HCT116 (cell line): ENCODE results near the gene BRD9. TPM values are rescaled to one million over a fixed set of nuclear protein-coding genes. Genes with fewer than 3 reads are reported as not detected.

Experiments used
- ATAC-seq: fragments of 200-7000 bp; cut with Tn5 transposase; 2 replicates; pipeline ENCODE4 v1.9.1; 2020; ENCODE audit warnings: mild to moderate bottlenecking, moderate library complexity
- BruUV-seq: library from RNA; stranded (reverse); fragments of 400-500 nt; replicated peaks from 2 replicates; lab custom pipeline; 2021; lab: Mats Ljungman, UMichigan
- CTCF ChIA-PET: fragments of 300-600 bp; sonication (Branson Sonifier 250); formaldehyde crosslinking; loops from one replicate; lab custom pipeline; 2021; ENCODE audit warnings: antibody characterized with exemption; lab: Charles Lee
- POLR2A ChIA-PET: fragments of 300-600, 350-600 bp; sonication (Branson Sonifier 250); formaldehyde crosslinking; loops from one replicate; lab custom pipeline; 2021; ENCODE audit warnings: antibody characterized with exemption; lab: Charles Lee
- RAD21 ChIA-PET, 2 experiments: fragments of 300-600 bp; sonication (Branson Sonifier 250); formaldehyde crosslinking; loops; one replicate each; lab custom pipeline; 2023; ENCODE audit warnings: low total read pairs in 2 of 2; ENCODE audit not compliant: uncharacterized antibody in 2 of 2, unreplicated experiment in 2 of 2, low non-redundant PET in 1 of 2; lab: Charles Lee
- DNase-seq: peaks from one replicate; pipeline ENCODE4 v3.0.0-alpha.2; 2010; ENCODE audit warnings: low read depth, low spot score
- H2AFZ ChIP-seq: fragments of 200-600 bp; shearing (Covaris generic), sonication (generic); 2 replicates; pipeline ENCODE4 v1.6.1; 2017; ENCODE audit warnings: low read depth, mixed run types, mixed read lengths, antibody characterized with exemption, low read length; ENCODE audit not compliant: poor library complexity, severe bottlenecking
- H3K27ac ChIP-seq: 2 replicates; pipeline ENCODE4 v1.5.1; 2012; ENCODE audit warnings: low read depth, low read length
- H3K27me3 ChIP-seq: fragments of 200-600 bp; sonication (generic); 2 replicates; pipeline ENCODE4 v1.6.1; 2016; ENCODE audit warnings: mixed run types, low read length, mixed read lengths; ENCODE audit not compliant: insufficient read depth
- H3K36me3 ChIP-seq, 2 experiments: fragments of 200-500 bp in 1 of 2; fragments of 200-600 bp in 1 of 2; sonication (Bioruptor generic) in 1 of 2; sonication (generic) in 1 of 2; 2 replicates each; pipeline versions ENCODE4 v1.5.1 to v1.6.1; 2014 to 2016; ENCODE audit warnings: low read length in 2 of 2, inconsistent platforms in 1 of 2, mixed read lengths in 1 of 2, mixed run types in 1 of 2; ENCODE audit not compliant: insufficient read depth in 2 of 2, control insufficient read depth in 1 of 2
- H3K4me1 ChIP-seq, 2 experiments: fragments of 200-600 bp in 1 of 2; sonication (generic) in 1 of 2; 2 replicates each; pipeline versions ENCODE4 v1.5.1 to v1.6.1; 2012 to 2017; ENCODE audit warnings: low read length in 2 of 2, inconsistent platforms in 1 of 2, mild to moderate bottlenecking in 1 of 2, mixed read lengths in 1 of 2, mixed run types in 1 of 2, moderate library complexity in 1 of 2; ENCODE audit not compliant: insufficient read depth in 2 of 2, control insufficient read depth in 1 of 2
- H3K4me2 ChIP-seq: fragments of 200-600 bp; sonication (generic); 2 replicates; pipeline ENCODE4 v1.6.1; 2017; ENCODE audit warnings: mixed run types, low read length, mixed read lengths
- H3K4me3 ChIP-seq, 2 experiments: fragments of 200-600 bp in 1 of 2; sonication (generic) in 1 of 2; replicated peaks in 1 of 2; 2 replicates each; pipeline ENCODE4 v1.5.1; 2011 to 2016; ENCODE audit warnings: low read length in 2 of 2, control low read depth in 1 of 2, low read depth in 1 of 2, mild to moderate bottlenecking in 1 of 2, mixed read lengths in 1 of 2, mixed run types in 1 of 2
- H3K79me2 ChIP-seq: fragments of 200-600 bp; sonication (generic); 2 replicates; pipeline ENCODE4 v1.6.1; 2017; ENCODE audit warnings: mild to moderate bottlenecking, mixed run types, low read length, moderate library complexity, mixed read lengths; ENCODE audit not compliant: insufficient read depth
- H3K9ac ChIP-seq: fragments of 200-600 bp; sonication (generic); 2 replicates; pipeline ENCODE4 v1.6.1; 2016; ENCODE audit warnings: low read length, mixed read lengths
- H3K9me2 ChIP-seq: fragments of 200-600 bp; sonication (generic), shearing (Covaris generic); 2 replicates; pipeline ENCODE4 v1.6.1; 2017; ENCODE audit warnings: mixed run types, mild to moderate bottlenecking, moderate library complexity; ENCODE audit not compliant: insufficient read depth
- H3K9me3 ChIP-seq, 2 experiments: fragments of 200-500 bp in 1 of 2; fragments of 200-600 bp in 1 of 2; sonication (Bioruptor generic) in 1 of 2; sonication (generic) in 1 of 2; 2 replicates each; pipeline ENCODE4 v1.6.1; 2014 to 2017; ENCODE audit warnings: low read length in 2 of 2, mixed read lengths in 2 of 2, inconsistent platforms in 1 of 2, low read depth in 1 of 2, mild to moderate bottlenecking in 1 of 2, mixed run types in 1 of 2, moderate library complexity in 1 of 2; ENCODE audit not compliant: control insufficient read depth in 1 of 2, insufficient read depth in 1 of 2
- H4K20me1 ChIP-seq: fragments of 200-600 bp; sonication (generic), shearing (Covaris generic); 2 replicates; pipeline ENCODE4 v1.6.1; 2017; ENCODE audit warnings: mixed run types, mild to moderate bottlenecking, moderate library complexity; ENCODE audit not compliant: insufficient read depth
- EZH2phosphoT487 ChIP-seq: fragments of 200-600 bp; IDR thresholded peaks from 2 replicates; pipeline ENCODE4 v1.6.1; 2018; ENCODE audit warnings: antibody characterized with exemption, borderline replicate concordance
- FOSL1 ChIP-seq: IDR thresholded peaks from 2 replicates; pipeline ENCODE4 v1.6.1; 2012; ENCODE audit warnings: low read depth
- JUND ChIP-seq: IDR thresholded peaks from 2 replicates; pipeline ENCODE4 v1.6.1; 2012
- RAD21 ChIP-seq: IDR thresholded peaks from 2 replicates; pipeline ENCODE4 v1.6.1; 2012; ENCODE audit warnings: low read depth, mild to moderate bottlenecking
- REST ChIP-seq: IDR thresholded peaks from 2 replicates; pipeline ENCODE4 v1.6.1; 2012; ENCODE audit warnings: low read depth
- SIN3A ChIP-seq: IDR thresholded peaks from 2 replicates; pipeline ENCODE4 v1.6.1; 2012; ENCODE audit warnings: low read depth
- TCF7L2 ChIP-seq: IDR thresholded peaks from 2 replicates; pipeline ENCODE4 v1.7.0; 2011; ENCODE audit warnings: borderline replicate concordance, inconsistent platforms; ENCODE audit not compliant: insufficient read depth, insufficient read length; ENCODE audit errors: extremely low read depth
- YY1 ChIP-seq: IDR thresholded peaks from 2 replicates; pipeline ENCODE4 v1.6.1; 2011; ENCODE audit warnings: low read length, low read depth, moderate library complexity, mild to moderate bottlenecking; ENCODE audit not compliant: insufficient replicate concordance; ENCODE audit errors: extremely low read depth
- ZFX ChIP-seq: fragments of 450-650 bp; IDR thresholded peaks from 2 replicates; pipeline ENCODE4 v1.6.1; 2017
- intact Hi-C: fragments of 100-400 bp; cut with micrococcal nuclease; formaldehyde crosslinking; loops from 2 replicates; pipeline ENCODE4 v1.10.0; 2022
- total RNA-seq: library from RNA; stranded (reverse); gene quantifications from one replicate; pipeline ENCODE4 v1.2.1, GENCODE V29; 2021; ENCODE audit not compliant: unreplicated experiment

The BRD9 gene
- total RNA-seq, 1 experiment from 2014 or later = 54.6 TPM

GRCh38 chr5:887947-888637 is 4.5 kb downstream of the BRD9 start:
- POLR2A ChIA-PET = no interaction called here
- Histone ChIP-seq H3K4me3 (no peak overlapping the region), H4K20me1 (no peaks in the 10 kb centered on the region; the same call in 1 of the 2 replicates), H3K27me3 (no peaks in the 10 kb centered on the region), H3K36me3 (peaks cover 51 to 76% of the 10 kb centered on the region in 2 experiments), H3K9me3 (no peaks in the 10 kb centered on the region), H3K4me2 (no peak overlapping the region), H3K4me1 (peaks cover 7 to 9% of the 10 kb centered on the region in 2 experiments; a peak in 3 of 4 replicates), H3K27ac (no peak overlapping the region), H3K9ac (no peak overlapping the region), H3K9me2 (no peaks in the 10 kb centered on the region), H3K79me2 (peaks cover 95% of the 10 kb centered on the region), H2AFZ (no peak overlapping the region)
- CTCF ChIA-PET = no interaction called here
- TF ChIP-seq FOSL1 (no peak), YY1 (no peak), REST (no peak), ZFX (no peak), EZH2phosphoT487 (no peak), SIN3A (no peak), JUND (no peak), RAD21 (no peak), TCF7L2 (no peak)
- ATAC-seq = no peak
- intact Hi-C loops = no loop called here
- RAD21 ChIA-PET = no interaction called here
- DNase-seq = no peak
- BruUV-seq = no TSS peak
